SIG-M5 treated with dmso at 0.1 percent for 504 hours (cell line): ENCODE measurements around the gene SETD3.
A peak's percentile ranks its signal among the peaks of the same experiment; 100 is the strongest.

Source experiments
- DNase-seq: peaks from one replicate; lab custom pipeline; 2025; ENCODE audit not compliant: unreplicated experiment; lab: John Stamatoyannopoulos, UW

SETD3 gene

GRCh38 chr14:99461411-99462085 is 19.1 kb downstream of the SETD3 start:
- no peak for DNase-seq

GRCh38 chr14:99460793-99461192 is 19.9 kb downstream of the SETD3 start:
- no peak for DNase-seq

GRCh38 chr14:99459481-99460100 is 21.1 kb downstream of the SETD3 start:
- DNase-seq: no peak

GRCh38 chr14:99454246-99454645 is 26.4 kb downstream of the SETD3 start:
- DNase-seq: no peak

GRCh38 chr14:99452968-99453367 is 27.7 kb downstream of the SETD3 start:
- no peak for DNase-seq

GRCh38 chr14:99451234-99451633 is 29.4 kb downstream of the SETD3 start:
- DNase-seq: no peak

GRCh38 chr14:99450266-99450665 is 30.4 kb downstream of the SETD3 start:
- DNase-seq: no peak

- DNase-seq: peak; percentile 17
These were observed 32.9 kb downstream of the SETD3 start for GRCh38 chr14:99447739-99448138.

- no peak for DNase-seq
These were observed 34.7 kb downstream of the SETD3 start for GRCh38 chr14:99445931-99446330.

GRCh38 chr14:99441918-99442317 is 38.7 kb downstream of the SETD3 start:
- no peak for DNase-seq

GRCh38 chr14:99441157-99441870 is 39.3 kb downstream of the SETD3 start:
- DNase-seq: no peak

GRCh38 chr14:99440278-99440677 is 40.4 kb downstream of the SETD3 start:
- no peak for DNase-seq

GRCh38 chr14:99437706-99438105 is 43.0 kb downstream of the SETD3 start:
- no peak for DNase-seq

GRCh38 chr14:99436247-99437180 is 44.1 kb downstream of the SETD3 start:
- no peak for DNase-seq

GRCh38 chr14:99435327-99435726 is 45.3 kb downstream of the SETD3 start:
- no peak for DNase-seq

- DNase-seq: no peak
These were observed 48.2 kb downstream of the SETD3 start for GRCh38 chr14:99432485-99432884.

GRCh38 chr14:99431986-99432385 is 48.7 kb downstream of the SETD3 start:
- no peak for DNase-seq

- peak; percentile 29 for DNase-seq
These were observed 50.2 kb downstream of the SETD3 start for GRCh38 chr14:99430491-99430890.

GRCh38 chr14:99427632-99428300 is 52.9 kb downstream of the SETD3 start:
- no peak for DNase-seq

- DNase-seq: no peak
These were observed 53.8 kb downstream of the SETD3 start for GRCh38 chr14:99426813-99427346.
